NCI-H1694 treated with DMSO at 0.1 percent for 48 hours (cell line): ENCODE data around the gene WDR18.

Experiments
- DNase-seq: peaks from one replicate; lab custom pipeline; 2025; lab: John Stamatoyannopoulos, UW

WDR18 gene

DNA sequence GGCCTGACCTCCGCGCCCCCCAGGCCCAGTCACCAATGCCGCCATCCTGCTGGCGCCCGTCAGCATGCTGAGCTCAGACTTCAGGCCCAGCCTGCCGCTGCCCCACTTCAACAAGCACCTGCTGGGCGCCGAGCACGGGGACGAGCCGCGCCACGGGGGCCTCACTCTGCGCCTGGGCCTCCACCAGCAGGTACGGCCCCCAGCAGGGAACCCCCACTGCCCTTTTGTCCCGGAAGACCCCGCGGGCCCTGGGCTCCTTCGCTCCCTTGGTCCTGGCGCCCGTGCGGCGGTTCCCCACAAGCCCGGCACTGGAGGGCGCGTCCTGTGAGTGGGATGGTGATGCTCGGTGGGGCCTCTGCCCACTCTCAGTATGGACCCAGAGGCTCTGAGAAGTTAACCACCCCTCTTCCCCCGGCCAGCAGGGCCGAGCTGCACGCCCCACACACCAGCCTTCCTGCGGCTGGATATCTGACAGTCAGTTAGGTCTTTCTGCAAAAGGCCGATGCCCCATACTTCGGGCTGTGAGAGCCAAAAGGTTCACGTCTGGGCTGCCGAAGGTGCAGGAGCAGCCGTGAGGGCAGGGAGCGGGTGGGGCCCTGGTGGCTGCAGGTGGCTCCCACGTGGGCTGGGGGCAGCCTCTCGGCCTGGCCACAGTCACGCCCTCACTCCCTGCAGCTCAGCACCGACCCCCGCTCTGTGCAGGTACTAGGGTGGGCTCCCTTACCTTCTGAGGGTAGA is 8.0 kb downstream of the WDR18 start:
- DNase-seq, result no peak

DNA sequence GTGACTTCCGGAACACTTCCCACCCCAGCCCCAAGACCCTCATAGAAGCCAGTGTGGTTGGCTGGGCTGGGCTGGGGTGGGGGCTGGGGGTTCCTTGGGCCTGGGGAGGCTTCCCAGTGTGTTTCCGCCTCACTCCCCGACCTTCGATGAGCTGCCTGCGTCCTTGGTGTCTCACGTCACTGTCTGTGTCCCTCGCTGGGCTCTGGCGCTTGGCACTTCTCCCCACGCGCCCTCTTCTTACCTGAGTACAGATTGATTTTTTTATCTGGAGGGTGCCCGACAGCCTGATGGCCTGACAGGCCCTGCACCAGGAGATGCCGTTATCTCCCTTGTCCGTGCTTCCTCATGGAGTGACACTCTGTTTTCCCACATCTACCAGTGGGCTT is 8.5 kb downstream of the WDR18 start:
- DNase-seq, result no peak

DNA sequence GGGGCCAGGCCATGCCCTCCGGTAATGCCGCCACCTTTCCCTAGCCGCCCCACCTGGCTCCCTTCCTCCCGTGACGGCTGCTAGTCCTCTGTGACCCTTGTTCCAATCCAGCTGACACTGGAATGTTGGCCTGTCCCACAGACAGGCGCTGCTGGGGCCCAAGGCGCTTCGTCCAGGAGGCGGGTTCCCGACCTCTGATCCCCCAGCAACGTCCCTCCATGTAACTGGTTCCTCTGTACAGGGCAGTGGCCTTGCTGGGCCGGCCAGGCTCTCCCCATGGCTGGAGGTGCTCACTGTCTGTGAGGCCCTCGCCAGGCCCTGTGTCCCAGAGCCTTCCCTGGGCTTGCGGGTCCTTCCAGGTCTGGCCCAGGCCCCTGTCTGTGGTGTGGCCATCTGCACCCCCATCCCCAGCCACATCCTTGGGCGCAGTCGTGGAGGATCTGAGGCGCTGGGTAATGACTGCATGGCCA is 9.3 kb downstream of the WDR18 start:
- DNase-seq, result no peak

DNA sequence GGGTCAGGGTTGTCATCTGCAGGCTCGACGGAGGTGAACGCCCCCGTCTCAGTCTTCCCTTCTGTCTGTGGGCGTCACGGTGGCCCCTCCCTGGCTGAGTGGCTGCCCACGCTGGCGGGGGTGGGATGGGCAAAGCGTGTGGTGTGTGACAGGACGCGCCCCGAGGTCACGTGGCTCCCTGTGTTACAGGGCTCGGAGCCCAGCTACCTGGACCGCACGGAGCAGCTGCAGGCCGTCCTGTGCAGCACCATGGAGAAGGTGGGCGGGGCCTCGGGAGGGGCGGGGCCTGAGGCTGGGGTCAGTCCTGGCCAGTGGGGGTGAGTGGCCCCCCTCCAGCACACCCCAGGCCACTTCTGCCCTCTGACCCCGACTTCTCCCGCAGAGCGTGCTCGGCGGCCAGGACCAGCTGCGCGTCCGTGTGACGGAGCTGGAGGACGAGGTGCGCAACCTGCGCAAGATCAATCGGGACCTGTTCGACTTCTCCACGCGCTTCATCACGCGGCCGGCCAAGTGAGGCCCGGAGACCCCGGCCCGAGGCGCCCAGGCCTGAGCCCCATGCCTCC is 9.8 kb downstream of the WDR18 start:
- no peak for DNase-seq

DNA sequence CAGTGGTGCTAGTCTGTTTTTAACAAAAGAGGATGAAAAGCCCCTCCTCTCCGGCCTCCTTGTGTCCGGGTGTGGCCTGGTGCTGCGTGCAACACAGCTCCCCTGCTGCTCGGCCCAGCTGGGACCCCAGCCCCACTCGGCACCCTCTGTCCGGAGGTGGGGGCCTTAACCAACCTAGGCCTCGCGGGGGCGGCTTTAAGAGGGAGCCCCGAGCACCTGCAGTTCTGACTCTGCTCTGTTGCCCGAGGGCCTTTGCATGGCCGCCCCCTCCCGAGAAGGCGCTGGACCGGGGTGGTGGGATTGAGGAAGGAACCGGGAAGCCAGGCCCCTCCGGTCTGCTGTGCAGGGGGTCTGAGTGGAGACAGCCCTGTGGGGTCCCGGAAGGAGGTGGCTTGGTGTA is 10.4 kb downstream of the WDR18 start:
- DNase-seq, result no peak

DNA sequence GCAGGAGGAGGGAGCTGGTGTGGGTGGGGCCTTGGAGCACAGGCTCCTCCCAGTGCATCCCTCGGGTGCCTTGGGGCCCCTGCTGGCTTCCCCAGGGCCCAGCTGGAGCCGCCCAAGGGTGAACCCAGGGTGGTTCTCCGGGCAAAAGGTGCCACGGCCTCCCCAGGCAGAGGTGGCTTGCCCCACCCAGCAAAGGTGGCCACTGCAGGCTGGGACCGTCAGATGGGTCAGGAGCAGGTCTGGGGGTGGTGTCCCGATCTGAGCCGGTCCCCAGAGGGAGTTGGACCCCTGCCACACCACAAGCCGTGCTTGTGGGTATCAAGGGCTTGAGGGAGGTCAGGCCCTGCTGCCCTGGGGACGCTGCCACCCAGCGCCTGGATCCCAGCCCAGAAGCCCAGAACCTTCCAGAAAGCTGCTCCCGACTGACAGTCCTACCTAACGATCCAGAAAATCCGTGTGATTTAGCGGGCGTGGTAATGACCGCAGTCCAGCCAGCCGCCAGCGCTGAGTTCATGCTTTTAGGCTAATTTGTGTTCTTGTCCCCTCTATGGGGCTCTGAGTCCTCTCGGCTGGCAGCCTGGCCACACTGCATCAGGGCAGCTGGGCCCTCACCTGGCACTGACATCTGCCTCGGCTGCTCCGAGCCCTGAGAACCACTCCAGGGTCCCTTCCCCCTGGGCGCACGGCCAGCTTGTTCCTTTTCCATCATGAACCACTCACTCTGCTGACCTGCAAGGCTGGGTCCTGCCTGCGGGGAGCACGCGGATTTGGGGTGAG is 11.1 kb downstream of the WDR18 start:
- DNase-seq, result no peak

DNA sequence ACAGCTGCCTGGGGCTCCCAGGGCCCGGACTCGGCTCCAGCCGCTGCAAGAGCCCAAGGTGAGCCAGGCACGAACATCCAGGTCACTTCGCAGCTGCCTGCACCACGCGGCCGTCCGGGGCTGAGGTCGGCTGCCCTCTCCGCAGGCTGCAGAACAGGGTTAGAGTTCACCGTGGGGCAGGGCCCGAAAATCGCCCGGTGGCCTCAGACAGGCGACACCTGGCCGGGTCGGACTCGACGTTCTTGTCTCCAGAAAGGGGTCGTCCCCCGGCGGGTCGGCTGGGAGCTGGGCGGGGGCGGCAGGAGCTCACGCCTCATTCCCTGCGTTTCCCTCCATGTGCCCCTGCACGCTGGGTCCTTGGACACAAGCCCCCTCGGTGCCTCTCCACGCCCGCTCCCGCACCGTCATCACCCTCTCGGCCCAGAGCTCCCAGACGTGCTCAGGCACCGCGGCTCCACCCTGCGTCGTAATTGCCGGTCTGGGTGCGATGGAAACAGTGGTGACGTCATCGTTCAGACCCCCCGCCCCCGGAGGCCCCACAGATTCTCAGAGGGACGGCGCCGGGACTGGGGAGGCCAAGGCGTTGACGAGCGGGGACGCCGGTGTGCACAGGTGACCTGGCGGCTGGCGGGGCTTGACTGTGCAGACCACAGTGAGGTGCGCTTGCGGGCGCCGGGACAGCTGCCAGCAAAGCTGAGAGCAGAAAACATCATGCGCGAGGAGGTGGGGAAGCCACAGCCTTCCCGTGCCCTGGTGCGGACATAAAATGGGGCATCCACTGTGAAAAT is 12.1 kb downstream of the WDR18 start:
- no peak for DNase-seq

DNA sequence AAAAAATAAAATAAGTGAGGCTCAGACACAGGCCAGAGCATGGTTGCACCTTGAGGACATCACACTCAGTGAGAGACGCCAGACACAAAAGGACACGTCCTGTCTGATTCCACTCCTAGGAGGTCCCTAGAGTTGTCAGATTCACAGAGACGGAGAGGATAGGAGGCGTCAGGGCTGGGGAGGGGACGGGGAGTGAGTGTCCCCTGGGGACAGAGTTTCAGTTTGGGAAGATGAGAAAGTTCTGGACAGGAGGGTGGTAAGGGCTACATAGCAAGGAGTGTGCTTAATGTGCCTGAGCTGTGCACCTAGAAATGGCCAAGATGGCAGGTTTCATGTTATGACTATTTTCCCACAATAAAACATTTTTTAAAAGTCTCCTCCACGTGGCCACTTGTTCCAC is 13.9 kb downstream of the WDR18 start:
- no peak for DNase-seq

DNA sequence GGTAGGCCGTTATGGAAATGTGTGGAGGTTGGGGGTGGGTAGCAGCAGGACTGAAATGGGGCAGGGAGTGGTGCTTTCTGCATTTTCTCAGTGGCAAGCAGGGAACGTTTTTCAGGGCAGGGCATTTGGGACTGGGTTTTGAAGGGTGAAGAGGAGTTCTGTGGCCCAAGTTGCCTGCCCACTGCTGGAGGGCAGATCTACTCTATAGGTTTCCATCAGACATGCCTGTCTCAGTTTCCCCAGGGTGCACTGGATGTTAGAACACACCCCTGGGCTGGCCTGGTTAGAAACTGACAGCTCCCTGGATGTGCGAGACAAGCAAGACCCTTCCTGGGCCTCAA is 15.2 kb downstream of the WDR18 start:
- no peak for DNase-seq

DNA sequence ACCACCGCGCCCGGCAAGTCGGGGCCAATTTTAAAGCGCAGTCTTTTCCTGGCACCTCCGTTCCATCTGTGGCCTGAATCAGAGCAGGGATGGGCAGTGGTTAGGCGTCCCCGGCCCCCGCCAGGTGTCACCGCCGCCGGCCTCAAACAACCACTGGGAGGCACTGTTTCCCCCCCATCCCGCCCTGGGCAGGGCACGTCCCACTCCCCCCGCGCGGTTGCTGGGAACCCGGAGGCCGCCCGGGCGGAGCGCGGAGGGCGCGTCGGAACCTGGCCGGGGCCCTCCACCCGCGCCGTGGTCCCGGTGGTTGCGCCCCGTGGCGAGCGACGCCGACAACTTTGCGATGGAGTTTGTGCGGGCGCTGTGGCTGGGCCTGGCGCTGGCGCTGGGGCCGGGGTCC is 15.9 kb downstream of the WDR18 start, which contains the start of gene GRIN3B:
Gene GRIN3B, plus strand, starts transcription at position 325 of the 400 bp plus-strand sequence. Its CDS starts 19 bp downstream, at position 344.
- no peak for DNase-seq

DNA sequence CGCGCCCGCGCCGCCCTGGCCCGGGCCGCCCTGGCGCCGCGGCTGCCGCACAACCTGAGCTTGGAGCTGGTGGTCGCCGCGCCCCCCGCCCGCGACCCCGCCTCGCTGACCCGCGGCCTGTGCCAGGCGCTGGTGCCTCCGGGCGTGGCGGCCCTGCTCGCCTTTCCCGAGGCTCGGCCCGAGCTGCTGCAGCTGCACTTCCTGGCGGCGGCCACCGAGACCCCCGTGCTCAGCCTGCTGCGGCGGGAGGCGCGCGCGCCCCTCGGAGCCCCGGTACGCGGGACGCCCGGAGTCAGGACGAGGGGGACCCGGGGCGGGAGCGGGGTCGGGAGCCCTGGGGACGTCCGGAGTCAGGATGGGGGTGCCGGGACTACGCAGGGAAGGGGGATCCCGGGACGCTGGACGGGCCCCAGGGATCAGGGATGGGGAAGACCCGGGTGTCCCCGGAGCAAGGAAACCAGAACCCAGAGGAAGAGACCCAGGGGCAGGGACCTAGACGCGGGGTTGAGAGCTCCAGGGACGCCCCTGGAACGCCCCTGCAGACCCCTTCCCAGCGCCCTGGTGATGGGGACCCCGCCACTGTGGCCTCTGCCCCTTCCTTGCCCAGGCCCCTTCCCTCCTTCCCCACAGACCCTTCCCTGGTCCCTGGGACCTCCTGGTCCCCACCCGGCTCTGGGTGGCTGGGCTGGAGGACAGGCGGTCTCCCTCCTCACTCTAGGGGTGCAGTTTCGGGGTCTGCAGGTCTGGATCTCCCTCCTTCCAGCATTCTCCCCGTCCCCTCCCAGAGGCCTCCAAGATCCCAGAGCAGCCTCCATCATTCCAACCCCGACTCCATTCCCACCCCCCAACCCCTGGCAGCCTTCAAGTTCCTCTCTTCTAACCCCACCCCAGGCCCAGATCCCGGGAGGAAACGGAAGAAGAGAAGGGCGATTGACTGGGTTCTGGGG is 16.7 kb downstream of the WDR18 start:
- DNase-seq, result no peak

DNA sequence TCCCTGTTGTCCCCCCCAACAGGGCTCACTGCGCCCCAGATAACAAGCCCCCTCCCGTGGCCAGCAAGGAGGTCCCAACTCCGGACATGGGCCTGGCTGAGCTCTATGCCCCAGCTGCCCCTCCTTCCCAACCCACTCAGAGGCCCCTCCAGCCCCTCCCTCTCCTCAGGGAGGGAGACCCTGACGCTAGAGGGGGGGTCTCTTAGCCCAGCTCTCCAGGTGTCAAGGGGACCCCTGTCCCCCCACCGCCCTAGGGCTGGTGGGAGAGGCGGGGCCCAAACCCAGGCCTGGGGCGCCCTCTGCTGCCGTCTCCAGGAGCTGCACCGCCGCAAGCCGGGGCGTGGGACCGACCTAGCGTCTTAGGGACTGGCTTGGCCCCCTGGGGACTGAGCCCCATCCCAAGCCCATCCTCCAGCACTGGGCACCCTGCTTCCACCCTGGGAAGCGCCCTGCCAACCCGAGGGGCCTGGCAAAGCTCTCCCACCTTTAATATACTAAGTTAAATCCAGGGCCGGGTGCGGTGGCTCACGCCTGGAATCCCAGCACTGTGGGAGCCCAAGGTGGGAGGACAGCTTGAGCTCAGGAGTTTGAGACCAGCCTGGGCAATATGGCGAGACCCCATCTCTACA is 17.5 kb downstream of the WDR18 start:
- no peak for DNase-seq

DNA sequence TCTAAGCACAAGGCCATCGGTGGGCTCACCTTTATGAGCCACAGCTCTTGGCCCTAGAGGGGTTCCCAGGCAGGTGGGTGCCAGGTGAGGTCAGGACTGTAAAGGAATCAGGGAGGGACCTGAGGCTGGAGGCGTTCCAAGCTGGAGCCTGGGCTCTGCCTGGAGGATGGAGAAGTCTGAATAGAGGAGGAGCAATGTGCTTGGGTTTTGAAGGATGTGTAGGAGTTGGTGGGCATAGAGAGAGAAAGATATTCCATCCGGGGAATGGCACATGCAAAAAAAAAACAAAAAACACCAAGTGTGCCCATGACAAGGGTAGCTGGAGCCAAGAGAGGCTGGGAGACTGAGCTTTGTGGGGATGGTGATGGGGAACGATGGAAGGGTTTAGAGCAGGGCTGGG is 18.5 kb downstream of the WDR18 start:
- DNase-seq, result no peak

DNA sequence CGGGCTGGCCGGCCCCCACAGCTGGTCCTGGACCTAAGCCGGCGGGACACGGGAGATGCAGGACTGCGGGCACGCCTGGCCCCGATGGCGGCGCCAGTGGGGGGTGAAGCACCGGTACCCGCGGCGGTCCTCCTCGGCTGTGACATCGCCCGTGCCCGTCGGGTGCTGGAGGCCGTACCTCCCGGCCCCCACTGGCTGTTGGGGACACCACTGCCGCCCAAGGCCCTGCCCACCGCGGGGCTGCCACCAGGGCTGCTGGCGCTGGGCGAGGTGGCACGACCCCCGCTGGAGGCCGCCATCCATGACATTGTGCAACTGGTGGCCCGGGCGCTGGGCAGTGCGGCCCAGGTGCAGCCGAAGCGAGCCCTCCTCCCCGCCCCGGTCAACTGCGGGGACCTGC is 19.1 kb downstream of the WDR18 start:
- DNase-seq, result no peak

DNA sequence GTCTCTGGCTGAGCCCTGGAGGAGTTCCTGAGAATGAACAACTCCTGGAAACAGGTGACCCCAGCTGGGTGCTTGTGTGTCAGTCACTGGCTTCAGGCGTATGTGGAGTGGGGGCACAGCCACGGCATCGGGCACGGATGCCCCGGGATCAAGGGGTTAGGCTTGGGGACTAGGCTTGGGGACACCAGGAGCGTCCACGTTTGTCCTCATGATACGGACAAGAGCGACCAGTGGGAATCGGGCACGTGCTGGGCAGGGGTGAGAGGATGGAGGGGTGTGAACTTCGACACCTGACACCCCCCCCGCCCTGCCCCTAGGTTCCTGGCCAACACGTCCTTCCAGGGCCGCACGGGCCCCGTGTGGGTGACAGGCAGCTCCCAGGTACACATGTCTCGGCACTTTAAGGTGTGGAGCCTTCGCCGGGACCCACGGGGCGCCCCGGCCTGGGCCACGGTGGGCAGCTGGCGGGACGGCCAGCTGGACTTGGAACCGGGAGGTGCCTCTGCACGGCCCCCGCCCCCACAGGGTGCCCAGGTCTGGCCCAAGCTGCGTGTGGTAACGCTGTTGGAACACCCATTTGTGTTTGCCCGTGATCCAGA is 20.2 kb downstream of the WDR18 start:
- no peak for DNase-seq

DNA sequence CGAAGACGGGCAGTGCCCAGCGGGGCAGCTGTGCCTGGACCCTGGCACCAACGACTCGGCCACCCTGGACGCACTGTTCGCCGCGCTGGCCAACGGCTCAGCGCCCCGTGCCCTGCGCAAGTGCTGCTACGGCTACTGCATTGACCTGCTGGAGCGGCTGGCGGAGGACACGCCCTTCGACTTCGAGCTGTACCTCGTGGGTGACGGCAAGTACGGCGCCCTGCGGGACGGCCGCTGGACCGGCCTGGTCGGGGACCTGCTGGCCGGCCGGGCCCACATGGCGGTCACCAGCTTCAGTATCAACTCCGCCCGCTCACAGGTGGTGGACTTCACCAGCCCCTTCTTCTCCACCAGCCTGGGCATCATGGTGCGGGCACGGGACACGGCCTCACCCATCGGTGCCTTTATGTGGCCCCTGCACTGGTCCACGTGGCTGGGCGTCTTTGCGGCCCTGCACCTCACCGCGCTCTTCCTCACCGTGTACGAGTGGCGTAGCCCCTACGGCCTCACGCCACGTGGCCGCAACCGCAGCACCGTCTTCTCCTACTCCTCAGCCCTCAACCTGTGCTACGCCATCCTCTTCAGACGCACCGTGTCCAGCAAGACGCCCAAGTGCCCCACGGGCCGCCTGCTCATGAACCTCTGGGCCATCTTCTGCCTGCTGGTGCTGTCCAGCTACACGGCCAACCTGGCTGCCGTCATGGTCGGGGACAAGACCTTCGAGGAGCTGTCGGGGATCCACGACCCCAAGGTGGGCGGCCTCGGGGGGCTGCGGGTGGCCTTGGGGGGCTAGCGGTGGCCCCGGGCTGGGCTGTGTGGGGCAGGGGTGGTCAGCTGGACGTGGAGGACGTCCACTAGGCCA is 20.9 kb downstream of the WDR18 start:
- DNase-seq, result no peak

DNA sequence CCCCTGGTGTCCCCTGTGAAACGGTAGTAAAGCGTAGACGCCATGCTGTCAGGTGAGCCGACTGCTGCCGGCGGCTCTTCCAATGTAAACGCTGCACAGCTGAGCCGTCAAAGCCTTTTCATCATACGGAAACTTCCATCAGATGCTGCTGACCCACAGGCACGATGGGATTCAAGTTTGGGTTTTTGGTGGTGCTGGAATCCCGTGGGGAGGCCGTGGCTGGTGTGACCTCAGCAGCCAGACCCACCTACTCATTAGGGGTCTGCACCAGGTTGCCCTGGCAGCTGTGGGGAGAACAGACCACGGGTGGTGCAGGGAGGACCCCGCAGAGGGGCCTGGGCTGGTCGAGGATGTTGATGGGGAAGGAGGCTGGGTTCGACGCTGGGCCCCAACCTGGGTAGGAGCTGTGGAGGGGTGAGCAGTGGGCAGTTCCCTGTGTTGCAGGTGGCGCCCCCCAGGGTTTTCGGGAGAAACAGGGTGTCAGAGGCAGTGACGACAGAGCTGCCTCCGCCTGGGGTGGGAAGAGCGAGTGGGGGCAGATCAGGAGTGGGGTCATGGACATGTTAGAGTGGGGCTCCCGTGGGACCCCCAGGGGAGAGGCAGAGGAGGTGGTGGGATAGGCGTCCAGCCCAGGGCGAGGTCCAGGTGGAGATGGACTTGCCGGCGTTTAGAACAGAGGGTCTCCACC is 22.7 kb downstream of the WDR18 start:
- no peak for DNase-seq

DNA sequence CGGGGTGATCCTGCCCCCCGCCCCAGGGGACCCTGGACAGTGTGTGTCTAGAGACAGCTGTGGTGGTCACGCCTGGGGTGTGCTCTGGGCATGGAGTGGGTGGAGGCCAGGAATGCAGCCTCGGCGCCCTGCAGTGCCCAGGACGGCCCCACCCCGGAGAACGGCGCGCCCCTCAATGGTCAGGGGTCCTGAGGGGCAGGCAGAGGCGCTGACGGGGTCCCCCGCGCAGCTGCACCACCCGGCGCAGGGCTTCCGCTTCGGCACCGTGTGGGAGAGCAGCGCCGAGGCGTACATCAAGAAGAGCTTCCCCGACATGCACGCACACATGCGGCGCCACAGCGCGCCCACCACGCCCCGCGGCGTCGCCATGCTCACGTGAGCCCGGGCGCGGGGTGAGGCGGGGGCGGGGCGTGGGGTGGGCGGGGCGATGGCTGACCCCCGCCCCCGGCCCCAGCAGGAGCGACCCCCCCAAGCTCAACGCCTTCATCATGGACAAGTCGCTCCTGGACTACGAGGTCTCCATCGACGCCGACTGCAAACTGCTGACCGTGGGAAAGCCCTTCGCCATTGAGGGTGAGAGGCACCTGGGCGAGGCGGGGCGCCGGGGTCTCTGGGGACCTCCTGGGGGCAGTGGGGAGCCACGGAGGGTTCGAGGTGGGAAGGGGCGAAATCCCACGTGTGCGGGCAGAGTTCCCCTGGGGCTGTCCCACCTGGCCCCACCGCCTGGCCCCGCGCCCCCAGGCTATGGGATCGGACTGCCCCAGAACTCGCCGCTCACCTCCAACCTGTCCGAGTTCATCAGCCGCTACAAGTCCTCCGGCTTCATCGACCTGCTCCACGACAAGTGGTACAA is 23.5 kb downstream of the WDR18 start:
- no peak for DNase-seq
